A549 (cell line): ENCODE data around the gene IDUA.

Experiments used
- POLR2A ChIP-seq: IDR thresholded peaks from 2 replicates; pipeline ENCODE4 v1.6.1; 2012; ENCODE audit warnings: mild to moderate bottlenecking, low read length
- TF ChIP-seq, protein P1 (sequence below): fragments of >200 bp; sonication (Bioruptor Twin); formaldehyde crosslinking; IDR thresholded peaks from 3 replicates; pipeline ENCODE4 v1.5.1; 2016

DNA sequence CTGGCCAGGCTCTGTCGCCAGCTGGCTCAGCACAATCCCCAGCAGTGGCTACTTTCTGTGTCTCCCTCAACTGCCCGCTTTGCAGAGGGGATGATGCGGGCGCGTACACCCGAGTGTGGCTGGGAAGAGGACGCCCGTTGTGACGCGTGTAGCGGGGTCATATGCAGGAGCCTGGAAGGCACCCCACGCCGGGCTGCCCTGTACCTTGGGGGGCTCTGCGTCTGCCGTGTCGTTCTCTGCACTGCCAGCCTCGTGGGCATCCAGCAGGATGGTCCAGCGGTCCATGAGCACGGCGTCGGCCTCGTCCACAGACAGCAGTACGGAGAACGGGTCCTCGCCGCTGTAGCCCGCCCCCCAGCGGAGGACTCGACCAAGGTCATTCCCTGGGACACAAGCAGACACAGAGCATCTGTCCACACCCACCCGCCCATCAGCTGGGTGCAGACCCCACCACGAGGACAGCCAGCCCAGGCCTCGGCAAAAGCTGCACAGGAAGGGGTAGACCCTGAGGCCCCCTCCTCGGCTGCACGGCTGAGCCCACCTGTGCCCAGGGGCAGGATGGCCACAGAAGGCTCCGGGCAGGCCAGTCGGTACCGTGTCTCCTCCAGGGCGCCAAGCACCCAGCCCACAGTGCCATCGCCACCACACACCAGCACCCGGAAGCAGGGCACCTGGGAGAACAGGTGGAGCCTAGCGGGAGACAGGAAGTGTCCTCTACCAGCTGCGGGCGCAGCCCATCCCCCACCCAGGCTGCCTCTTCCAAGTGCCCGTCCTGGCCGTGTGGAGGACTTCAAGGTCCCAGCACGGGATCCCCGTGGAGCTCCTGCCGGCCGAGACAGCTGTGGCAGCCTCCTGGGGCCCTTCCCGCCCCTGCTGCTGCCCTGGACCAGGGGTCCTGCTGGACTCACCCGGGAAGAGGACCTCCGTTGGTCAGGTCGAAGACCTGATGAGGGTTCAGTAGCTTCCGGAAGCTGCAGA is 24.3 kb upstream of the IDUA start:
- no peak for TF ChIP-seq POLR2A
- TF ChIP-seq, protein P1, sequence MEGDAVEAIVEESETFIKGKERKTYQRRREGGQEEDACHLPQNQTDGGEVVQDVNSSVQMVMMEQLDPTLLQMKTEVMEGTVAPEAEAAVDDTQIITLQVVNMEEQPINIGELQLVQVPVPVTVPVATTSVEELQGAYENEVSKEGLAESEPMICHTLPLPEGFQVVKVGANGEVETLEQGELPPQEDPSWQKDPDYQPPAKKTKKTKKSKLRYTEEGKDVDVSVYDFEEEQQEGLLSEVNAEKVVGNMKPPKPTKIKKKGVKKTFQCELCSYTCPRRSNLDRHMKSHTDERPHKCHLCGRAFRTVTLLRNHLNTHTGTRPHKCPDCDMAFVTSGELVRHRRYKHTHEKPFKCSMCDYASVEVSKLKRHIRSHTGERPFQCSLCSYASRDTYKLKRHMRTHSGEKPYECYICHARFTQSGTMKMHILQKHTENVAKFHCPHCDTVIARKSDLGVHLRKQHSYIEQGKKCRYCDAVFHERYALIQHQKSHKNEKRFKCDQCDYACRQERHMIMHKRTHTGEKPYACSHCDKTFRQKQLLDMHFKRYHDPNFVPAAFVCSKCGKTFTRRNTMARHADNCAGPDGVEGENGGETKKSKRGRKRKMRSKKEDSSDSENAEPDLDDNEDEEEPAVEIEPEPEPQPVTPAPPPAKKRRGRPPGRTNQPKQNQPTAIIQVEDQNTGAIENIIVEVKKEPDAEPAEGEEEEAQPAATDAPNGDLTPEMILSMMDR, result no peak
